GM23248 (cell line): ENCODE results near the gene DGKQ. TPM values are rescaled to one million over a fixed set of nuclear protein-coding genes. Genes with fewer than 3 reads are reported as not detected.

ENCODE experiments used
- DNase-seq: peaks from one replicate; pipeline ENCODE4 v3.0.0-alpha.2; 2015
- H2AFZ ChIP-seq: fragments of 200-600 bp; sonication (generic); 2 replicates; pipeline ENCODE4 v1.6.1; 2016; ENCODE audit warnings: antibody characterized with exemption
- H3F3A ChIP-seq: fragments of 200-600 bp; sonication (generic); 2 replicates; pipeline ENCODE4 v1.6.1; 2016; ENCODE audit warnings: mild to moderate bottlenecking, antibody characterized with exemption, mixed run types; ENCODE audit not compliant: insufficient read depth
- H3K27ac ChIP-seq: fragments of 200-600 bp; sonication (generic); 2 replicates; pipeline ENCODE4 v1.5.1; 2016; ENCODE audit warnings: mild to moderate bottlenecking
- H3K27me3 ChIP-seq: fragments of 200-600 bp; sonication (generic); replicated peaks from 2 replicates; pipeline ENCODE4 v1.6.1; 2016; ENCODE audit warnings: mild to moderate bottlenecking; ENCODE audit not compliant: insufficient read depth
- H3K36me3 ChIP-seq: fragments of 200-600 bp; sonication (generic); 2 replicates; pipeline ENCODE4 v1.6.1; 2016; ENCODE audit warnings: low read depth, mild to moderate bottlenecking
- H3K4me1 ChIP-seq: fragments of 200-600 bp; sonication (generic); 2 replicates; pipeline ENCODE4 v1.6.1; 2016; ENCODE audit warnings: mild to moderate bottlenecking; ENCODE audit not compliant: insufficient read depth
- H3K4me2 ChIP-seq: fragments of 200-600 bp; sonication (generic); one replicate; pipeline ENCODE4 v1.6.1; 2016; ENCODE audit warnings: mild to moderate bottlenecking; ENCODE audit not compliant: unreplicated experiment
- H3K4me3 ChIP-seq: fragments of 200-600 bp; sonication (generic); 2 replicates; pipeline ENCODE4 v1.5.1; 2016; ENCODE audit warnings: mild to moderate bottlenecking
- H3K79me2 ChIP-seq: fragments of 200-600 bp; sonication (generic); 2 replicates; pipeline ENCODE4 v1.6.1; 2016; ENCODE audit warnings: mild to moderate bottlenecking; ENCODE audit not compliant: insufficient read depth
- H3K9ac ChIP-seq: fragments of 200-600 bp; sonication (generic); 2 replicates; pipeline ENCODE4 v1.6.1; 2016; ENCODE audit warnings: mild to moderate bottlenecking
- H3K9me2 ChIP-seq: fragments of 200-600 bp; sonication (generic); 2 replicates; pipeline ENCODE4 v1.6.1; 2016; ENCODE audit warnings: mixed run types, mild to moderate bottlenecking, moderate library complexity; ENCODE audit not compliant: insufficient read depth
- H3K9me3 ChIP-seq: fragments of 200-600 bp; sonication (generic); one replicate; pipeline ENCODE4 v1.6.1; 2017; ENCODE audit warnings: low read depth
- H4K20me1 ChIP-seq: fragments of 200-600 bp; sonication (generic); 2 replicates; pipeline ENCODE4 v1.6.0; 2016; ENCODE audit not compliant: insufficient read depth
- EZH2 ChIP-seq: fragments of 200-600 bp; sonication (generic); IDR thresholded peaks from 2 replicates; pipeline ENCODE4 v1.6.1; 2018; ENCODE audit warnings: antibody characterized with exemption, mild to moderate bottlenecking; ENCODE audit not compliant: insufficient read depth, poor library complexity, severe bottlenecking
- EZH2phosphoT487 ChIP-seq: fragments of 200-600 bp; sonication (generic); IDR thresholded peaks from 2 replicates; pipeline ENCODE4 v1.6.1; 2018; ENCODE audit warnings: antibody characterized with exemption, moderate library complexity, mild to moderate bottlenecking, low read depth; ENCODE audit not compliant: insufficient read depth
- WGBS, 2 experiments: methylation state at CpG; one replicate each; pipeline ENCODE4 v1.1.6; 2015 to 2017; ENCODE audit warnings: low lambda C conversion rate in 2 of 2, low coverage in 1 of 2; ENCODE audit errors: missing lambda C conversion rate in 2 of 2; 5-methylcytosine and 5-hydroxymethylcytosine counted together
- in situ Hi-C: fragments of 300-500 bp; cut with MboI; formaldehyde crosslinking; loops from 2 replicates; pipeline ENCODE4 v1.15.0; 2020
- polyA plus RNA-seq: library from polyadenylated mRNA; unstranded; fragments of >200 nt; fragmentation: Nextera tagmentation; extraction: Ambion mirVana; gene quantifications from 2 replicates; pipeline ENCODE4 v1.2.1, GENCODE V29; 2016
- total RNA-seq: library from RNA; depleted of rRNA; stranded (reverse); fragments of >200 nt; shearing (Covaris generic); gene quantifications from 2 replicates; pipeline ENCODE4 v1.2.3, GENCODE V29; 2014

The DGKQ gene
- total and polyA plus RNA-seq, 2 experiments from 2014 or later = 1.9 to 18.2 TPM

GRCh38 chr4:966266-967112, 6.9 kb downstream of the DGKQ start:
- H3K9me2 ChIP-seq = no peaks in the 10 kb centered on the region
- H3K4me2 ChIP-seq = no peak overlapping the region
- TF ChIP-seq EZH2phosphoT487 = no peak
- TF ChIP-seq EZH2 = no peak
- no peak overlapping the region for H3K27ac ChIP-seq
- H2AFZ ChIP-seq = no peak overlapping the region
- H3K79me2 ChIP-seq = no peaks in the 10 kb centered on the region
- H3K36me3 ChIP-seq = no peaks in the 10 kb centered on the region
- H3K4me1 ChIP-seq = no peaks in the 10 kb centered on the region
- no peak overlapping the region for H3K4me3 ChIP-seq
- no peaks in the 10 kb centered on the region for H4K20me1 ChIP-seq
- H3K9me3 ChIP-seq = no peaks in the 10 kb centered on the region
- H3K27me3 ChIP-seq = no peaks in the 10 kb centered on the region
- 89 to 91% methylated on average over 31 to 40 of the region's 48 CpGs for WGBS, 2 experiments
- in situ Hi-C loops = no loop called here
- H3K9ac ChIP-seq = no peak overlapping the region
- no peaks in the 10 kb centered on the region for H3F3A ChIP-seq
- no peak for DNase-seq

- Histone ChIP-seq H4K20me1 (no peaks in the 10 kb centered on the region), H3K9me2 (no peaks in the 10 kb centered on the region), H3K4me1 (no peaks in the 10 kb centered on the region), H3K27me3 (no peaks in the 10 kb centered on the region), H3K4me3 (no peak overlapping the region), H3K9ac (no peak overlapping the region), H3F3A (no peaks in the 10 kb centered on the region), H3K4me2 (no peak overlapping the region), H3K36me3 (no peaks in the 10 kb centered on the region), H2AFZ (no peak overlapping the region), H3K27ac (no peak overlapping the region), H3K79me2 (no peaks in the 10 kb centered on the region), H3K9me3 (no peaks in the 10 kb centered on the region)
- TF ChIP-seq EZH2 (no peak), EZH2phosphoT487 (no peak)
- DNase-seq = no peak
- WGBS, 2 experiments = 87 to 92% methylated on average over 21 of the region's 21 CpGs
- in situ Hi-C loops = no loop called here
Observed at GRCh38 chr4:965766-966134, 7.6 kb downstream of the DGKQ start.

GRCh38 chr4:965048-965765, 8.2 kb downstream of the DGKQ start:
- no peak overlapping the region for H3K4me3 ChIP-seq
- no peak overlapping the region for H3K27ac ChIP-seq
- H3K9me2 ChIP-seq = no peaks in the 10 kb centered on the region
- 93 to 94% methylated on average over 26 of the region's 26 CpGs for WGBS, 2 experiments
- H3K9ac ChIP-seq = no peak overlapping the region
- H3K9me3 ChIP-seq = no peaks in the 10 kb centered on the region
- in situ Hi-C loops = no loop called here
- H3K27me3 ChIP-seq = no peaks in the 10 kb centered on the region
- no peaks in the 10 kb centered on the region for H3K4me1 ChIP-seq
- no peaks in the 10 kb centered on the region for H3K79me2 ChIP-seq
- H2AFZ ChIP-seq = no peak overlapping the region
- H3F3A ChIP-seq = no peaks in the 10 kb centered on the region
- no peak for DNase-seq
- H3K4me2 ChIP-seq = no peak overlapping the region
- TF ChIP-seq EZH2phosphoT487 (no peak), EZH2 (no peak)
- no peaks in the 10 kb centered on the region for H4K20me1 ChIP-seq
- H3K36me3 ChIP-seq = no peaks in the 10 kb centered on the region

GRCh38 chr4:964346-965025, 8.9 kb downstream of the DGKQ start:
- Histone ChIP-seq H3K36me3 (no peaks in the 10 kb centered on the region), H3K4me1 (no peaks in the 10 kb centered on the region), H2AFZ (no peak overlapping the region), H3K4me3 (no peak overlapping the region), H3K79me2 (no peaks in the 10 kb centered on the region), H3K9me2 (no peaks in the 10 kb centered on the region), H3K4me2 (no peak overlapping the region), H3F3A (no peaks in the 10 kb centered on the region), H4K20me1 (no peaks in the 10 kb centered on the region), H3K27ac (no peak overlapping the region), H3K27me3 (no peaks in the 10 kb centered on the region), H3K9ac (no peak overlapping the region), H3K9me3 (no peaks in the 10 kb centered on the region)
- WGBS, 2 experiments = 88 to 93% methylated on average over 17 to 18 of the region's 23 CpGs
- DNase-seq = no peak
- TF ChIP-seq EZH2 (no peak), EZH2phosphoT487 (no peak)
- in situ Hi-C loops = no loop called here
